GM21367 (cell line): ENCODE data around the gene RFK.

Source experiments
- ATAC-seq: cut with Tn5 transposase; IDR thresholded peaks from one replicate; pipeline ENCODE4 v1.9.1; 2021; ENCODE audit not compliant: unreplicated experiment

Gene RFK

DNA sequence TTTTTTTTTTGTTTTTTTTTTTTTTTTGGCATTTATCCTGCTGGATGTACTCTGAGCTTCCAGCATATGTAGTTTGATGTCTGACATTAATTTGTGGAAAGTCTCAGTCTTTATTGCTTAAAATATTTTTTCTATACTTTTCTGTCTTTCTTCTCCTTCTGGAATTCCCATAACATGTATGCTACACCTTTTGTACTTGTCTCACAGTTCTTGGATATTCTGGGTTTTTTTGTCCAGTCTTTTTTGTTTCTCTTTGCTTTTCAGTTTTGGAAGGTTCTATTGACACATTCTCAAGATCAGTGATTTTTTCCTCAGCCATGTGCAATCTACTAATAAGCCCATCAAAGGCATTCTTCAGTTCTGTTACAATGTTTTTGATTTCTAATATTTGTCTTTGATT lies 19.4 kb upstream of the RFK start:
- ATAC-seq: no peak

DNA sequence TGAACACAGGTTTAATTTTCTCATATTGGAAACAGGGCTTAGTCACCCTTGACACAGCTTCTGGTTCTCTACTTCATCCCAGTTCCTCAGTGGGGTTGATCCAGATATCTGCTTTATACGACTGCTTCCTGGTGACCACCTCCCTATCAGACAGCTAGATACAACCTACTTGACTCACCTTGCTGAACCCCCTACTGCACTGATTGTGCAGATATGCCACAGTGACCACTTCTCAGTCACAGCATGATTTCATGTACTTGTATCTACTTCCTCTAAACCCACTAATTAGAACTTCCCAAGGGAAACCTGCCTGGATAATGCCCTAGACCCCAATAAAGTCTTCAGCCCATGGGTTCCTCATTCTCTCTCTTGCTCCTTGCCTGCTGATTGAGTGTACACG lies 18.4 kb upstream of the RFK start:
- ATAC-seq: no peak

DNA sequence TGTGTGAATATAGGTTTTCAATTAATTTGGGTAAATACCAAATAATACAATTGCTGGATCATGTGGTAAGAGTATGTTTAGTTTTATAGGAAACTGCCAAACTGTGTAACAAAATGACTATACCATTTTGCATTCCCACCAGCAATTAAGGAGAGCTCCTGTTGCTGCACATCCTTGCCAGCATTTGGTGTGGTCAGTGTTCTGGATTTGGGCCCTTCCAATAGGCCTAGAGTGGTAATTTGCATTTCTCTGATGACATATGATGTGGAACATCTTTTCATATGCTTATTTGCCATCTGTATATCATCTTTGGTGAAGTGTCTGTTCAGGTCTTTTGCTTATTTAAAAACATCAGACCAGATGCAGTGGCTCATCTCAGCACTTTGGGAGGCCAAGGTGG lies 11.6 kb upstream of the RFK start:
- ATAC-seq: no peak

DNA sequence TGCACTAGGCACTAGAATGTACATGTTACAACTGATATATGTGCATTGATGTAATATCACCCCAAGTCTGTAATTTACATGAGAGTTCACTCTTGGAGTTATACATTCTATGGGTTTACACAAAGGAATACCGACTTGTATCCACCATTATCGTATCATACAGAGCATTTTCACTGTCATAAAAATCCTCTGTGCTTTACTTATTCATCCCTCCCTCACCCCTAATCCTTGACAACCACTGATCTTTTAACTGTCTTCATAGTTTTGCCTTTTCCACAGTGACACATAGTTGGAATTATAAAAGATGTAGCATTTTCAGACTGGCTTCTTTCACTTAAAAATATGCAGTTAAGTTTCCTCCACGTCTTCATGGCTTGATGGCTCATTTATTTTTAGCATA lies 11.1 kb upstream of the RFK start:
- no peak for ATAC-seq

DNA sequence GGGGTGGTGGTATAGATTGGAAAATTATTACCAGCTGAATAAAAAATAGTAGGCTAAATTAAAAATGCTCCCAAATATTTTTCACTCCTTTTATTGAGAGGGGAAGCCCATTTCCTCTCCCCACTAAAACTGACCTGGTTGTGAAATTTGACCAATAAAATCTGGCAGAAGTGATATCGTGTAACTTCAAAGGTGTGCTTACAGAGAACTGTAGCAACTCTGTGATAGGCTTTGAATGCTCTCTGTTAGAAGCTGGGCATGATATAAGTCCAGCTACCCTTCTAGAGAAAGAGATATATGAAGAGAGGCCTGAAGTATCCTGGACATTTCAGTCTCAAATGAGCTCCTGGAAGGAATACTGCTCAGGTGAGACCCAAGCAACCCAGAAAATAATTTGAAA lies 10.2 kb upstream of the RFK start:
- no peak for ATAC-seq

DNA sequence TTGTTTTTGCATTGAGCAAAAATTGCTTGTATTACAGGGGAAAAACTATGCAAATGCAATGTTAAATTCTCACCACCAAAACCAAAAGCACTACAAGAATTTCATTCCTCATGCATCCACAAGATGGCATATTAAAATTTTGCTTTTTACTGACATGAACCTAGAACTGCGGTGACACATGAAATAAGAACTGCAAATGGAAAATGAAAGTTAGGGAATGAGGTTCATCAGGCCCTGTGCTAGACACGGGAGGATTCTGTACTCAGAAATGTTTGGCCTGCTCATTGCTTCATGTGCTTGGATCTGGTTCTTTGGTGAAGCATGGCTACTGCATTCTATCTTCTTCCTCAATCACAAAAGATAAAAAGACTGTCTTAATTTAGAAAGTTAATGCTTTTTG lies 9.1 kb upstream of the RFK start:
- ATAC-seq: peak; percentile 88

DNA sequence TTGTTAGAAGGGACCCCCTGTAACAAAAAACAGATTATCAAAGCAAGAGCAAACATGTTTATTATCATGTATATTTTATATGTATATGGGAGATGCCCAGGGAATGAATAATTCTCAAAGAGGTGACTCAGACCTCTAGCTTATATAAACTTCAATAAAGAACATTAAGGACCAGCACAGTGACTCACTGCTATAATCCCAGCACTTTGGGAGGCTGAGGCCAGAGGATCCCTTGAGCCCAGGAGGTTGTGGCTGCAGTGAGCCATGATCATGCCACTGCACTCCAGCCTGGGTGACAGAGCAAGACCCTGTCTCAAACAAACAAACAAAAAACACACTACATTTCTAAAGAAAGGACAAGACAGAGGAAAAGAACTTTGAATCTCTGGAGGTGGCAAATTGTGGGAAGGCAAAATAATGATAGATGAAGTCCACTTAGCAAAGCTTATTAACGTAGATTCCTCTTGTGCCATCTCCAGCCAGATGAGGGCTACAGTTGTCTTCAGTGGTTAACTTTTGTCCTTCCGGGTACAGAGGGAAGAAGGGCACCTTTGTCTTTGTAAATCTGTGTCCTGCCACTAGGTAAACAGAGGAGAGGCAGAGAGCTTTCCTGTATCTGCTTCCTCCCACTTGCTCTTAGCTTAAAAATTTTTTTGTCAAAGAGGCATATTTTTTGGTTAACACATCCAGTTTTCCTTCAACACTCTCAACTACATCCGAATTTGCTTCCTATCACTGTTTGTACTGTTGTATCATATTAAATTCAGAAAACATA lies 7.5 kb upstream of the RFK start:
- no peak for ATAC-seq

DNA sequence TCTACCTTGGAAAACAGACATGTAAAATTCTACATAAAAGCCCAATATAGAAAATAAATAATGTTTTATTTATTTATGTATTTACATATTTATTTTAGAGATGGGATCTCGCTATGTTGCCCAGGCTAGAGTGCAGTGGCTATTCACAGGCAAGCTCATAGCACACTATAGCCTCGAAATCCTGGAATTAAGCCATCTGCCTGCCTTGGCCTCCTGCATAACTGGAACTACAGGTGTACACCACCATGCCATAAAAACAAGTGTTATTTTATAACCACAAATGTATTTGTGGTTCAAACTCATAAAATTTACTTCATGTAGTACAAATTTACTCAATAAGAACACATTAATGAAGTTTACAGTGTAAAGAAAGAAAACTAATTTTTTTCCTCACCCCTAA lies 7.0 kb upstream of the RFK start:
- no peak for ATAC-seq

DNA sequence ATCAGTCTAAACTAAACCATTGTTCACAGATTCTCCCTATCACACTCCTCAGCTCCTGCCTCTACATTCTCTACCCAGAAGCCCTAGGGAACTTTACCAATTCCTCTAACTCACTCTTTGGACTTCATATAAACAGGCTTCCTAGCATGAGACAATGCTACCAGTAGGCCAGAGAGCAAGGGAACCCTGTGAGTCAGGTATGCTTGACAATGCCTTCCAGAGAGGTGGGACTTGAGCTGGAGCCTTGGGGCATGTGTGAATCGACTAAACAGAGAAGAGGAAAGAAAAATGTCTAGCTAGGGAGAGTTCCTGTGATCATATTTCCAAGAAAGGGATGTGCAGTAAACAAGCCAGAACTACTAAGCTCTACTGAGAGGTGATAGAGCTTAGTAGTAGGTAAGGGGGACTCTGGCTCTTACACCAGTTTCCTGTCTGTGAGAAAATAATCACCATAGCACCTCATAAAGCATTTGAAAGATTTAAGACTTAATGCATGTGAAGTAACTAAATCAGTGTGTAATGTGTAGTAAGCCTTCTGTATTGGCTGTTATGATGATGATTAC lies 6.4 kb upstream of the RFK start:
- no peak for ATAC-seq

DNA sequence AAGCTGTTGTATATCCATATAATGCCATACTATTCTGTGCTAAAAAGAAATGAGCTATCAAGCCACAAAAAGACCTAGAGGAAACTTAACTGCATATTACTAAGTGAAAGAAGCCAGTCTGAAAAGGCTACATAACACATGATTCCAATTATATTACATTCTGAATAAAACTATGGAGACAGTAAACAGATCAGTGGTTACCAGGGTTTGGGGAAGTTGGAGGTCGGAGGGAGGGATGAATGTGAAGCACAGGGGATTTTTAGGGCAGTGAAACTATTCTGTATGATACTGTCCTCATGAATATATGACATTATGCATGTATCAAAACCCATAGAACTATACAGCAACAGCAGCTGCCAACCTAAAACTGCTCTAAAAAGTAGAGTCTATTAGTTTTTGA lies 5.6 kb upstream of the RFK start:
- ATAC-seq: no peak

DNA sequence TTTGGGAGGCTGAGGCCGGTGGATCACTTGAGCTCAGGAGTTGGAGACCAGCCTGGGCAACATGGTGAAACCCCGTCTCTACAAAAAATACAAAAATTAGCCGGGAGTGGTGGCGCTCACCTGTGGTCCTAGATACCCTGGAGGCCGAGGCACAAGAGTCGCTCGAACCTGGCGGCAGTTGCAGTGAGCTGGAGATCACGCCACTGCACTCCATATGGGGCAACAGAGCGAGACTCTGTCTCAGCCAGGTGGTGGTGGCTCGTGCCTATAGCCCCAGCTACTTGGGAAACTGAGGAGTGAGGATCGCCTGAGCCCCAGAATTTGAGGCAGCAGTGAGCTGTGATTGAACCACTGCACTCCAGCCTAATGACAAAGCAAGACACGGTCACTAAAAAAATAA lies 2.4 kb upstream of the RFK start:
- ATAC-seq: no peak

DNA sequence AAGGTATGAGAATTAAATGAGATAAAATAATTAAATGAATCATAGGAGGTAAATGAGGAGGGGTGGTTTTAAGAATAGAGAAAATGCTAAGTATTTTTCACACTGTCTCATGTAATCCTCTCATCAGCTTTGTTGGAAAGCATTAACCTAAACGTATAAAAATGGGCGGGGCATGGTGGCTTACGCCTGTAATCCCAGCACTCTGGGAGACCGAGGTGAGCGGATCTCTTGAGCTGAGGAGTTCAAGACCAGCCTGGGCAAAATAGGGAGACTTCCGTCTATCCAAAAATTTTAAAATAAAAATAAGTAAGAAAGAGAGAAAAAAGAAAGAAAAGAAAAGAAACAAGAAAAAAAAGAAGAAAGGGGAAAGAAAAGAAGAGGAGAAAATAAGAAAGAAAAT lies 1.9 kb upstream of the RFK start:
- ATAC-seq: no peak

DNA sequence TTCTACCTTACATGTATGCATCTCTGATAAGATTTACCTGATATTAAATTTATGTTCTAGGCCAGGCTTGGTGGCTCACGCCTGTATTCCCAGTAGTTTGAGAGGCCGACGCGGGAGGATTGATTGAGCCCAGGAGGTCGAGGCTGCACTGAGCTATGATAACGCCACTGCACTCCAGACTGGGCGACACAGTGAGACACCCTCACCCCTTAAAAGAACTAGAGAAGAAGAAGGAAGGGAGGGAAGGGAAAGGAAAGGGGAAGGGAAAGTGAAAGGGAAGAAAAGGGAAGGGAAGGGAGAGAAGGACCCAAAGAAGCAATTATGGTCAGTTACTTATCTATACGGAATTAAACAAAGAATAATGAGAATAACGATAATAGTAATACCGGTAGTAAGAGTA lies 1.2 kb upstream of the RFK start:
- no peak for ATAC-seq

DNA sequence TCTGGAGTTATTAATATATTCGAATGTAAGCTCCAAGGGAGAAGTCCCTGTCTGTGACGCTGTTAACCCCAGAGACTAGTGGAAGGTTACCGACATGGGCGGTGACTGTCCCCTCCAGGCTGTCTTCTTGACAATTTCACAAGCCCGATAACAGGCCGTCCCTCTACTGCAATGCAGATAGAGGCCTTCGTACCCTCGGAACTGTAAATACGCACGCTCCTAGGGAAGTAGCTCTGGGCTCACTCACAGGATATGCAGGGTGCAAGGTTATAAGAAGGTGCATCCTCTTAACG lies 680 bp upstream of the RFK start:
- peak; percentile 47 for ATAC-seq

DNA sequence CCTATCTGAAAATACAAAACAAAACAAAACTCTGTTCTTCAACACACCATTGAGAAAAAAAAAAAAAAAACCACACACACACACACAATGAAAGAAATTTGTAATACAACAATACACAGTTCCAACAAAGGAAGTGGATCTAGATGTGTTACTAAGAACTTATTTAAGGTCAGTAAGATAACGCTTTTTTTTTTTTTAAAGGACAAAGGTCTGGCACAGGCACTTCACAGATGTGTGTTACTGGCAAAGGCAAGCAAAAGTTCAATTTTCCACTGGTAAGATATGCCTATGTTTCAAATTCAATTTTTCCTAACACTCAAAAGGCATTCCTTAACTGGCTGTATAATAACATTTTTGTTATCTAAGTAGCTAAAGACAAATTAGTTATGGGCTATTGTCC lies 3.6 kb downstream of the RFK start:
- no peak for ATAC-seq

DNA sequence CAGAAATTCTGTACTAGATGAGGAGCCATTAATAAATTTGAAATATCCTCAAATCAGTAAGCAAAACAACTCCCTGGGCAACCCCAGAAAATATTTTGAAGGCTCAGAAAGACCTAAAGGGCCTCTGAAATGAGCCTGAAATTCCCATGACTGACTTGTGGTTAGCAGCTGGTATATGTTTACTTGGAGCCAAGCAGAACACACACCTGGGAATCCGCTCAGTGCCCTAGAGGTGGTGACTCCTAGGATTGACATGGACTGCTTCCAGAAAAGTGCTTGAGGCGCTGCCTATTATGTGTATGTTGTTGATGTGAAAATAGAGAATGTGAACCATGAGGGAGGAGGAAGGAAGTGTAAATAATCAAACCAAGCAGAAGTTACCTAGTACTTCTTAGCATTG lies 14.7 kb downstream of the RFK start:
- ATAC-seq: no peak

DNA sequence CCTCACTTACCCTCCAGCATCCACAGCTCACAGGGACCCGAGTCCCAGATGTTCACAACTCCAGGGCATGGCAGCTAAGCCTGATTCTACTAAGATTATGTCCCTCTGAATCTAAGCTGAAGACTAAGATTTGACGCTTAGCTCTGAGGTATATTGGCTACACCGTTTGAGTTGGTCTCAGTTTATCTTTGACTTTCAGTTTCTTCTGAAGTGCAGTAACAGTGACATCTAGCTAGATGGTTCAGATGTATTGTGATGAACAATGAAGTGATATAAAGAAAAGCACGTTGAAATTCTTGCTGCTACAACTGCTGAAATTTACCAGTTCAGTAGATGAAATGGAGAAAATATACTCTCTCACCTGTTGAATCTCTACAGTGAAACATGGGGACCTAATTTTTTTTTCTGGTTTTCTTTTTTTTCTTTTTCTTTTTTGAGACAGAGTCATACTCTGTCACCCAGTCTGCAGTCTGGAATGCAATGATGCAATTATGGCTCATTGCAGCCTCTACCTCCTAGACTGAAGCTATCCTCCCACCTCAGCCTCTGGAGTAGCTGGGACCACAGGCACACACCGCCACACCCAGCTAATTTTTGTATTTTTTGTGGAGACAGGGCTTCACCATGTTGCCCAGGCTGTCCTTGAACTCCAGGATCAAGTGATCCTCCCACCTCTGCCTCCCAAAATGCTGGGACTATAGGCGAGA lies 15.7 kb downstream of the RFK start:
- no peak for ATAC-seq

DNA sequence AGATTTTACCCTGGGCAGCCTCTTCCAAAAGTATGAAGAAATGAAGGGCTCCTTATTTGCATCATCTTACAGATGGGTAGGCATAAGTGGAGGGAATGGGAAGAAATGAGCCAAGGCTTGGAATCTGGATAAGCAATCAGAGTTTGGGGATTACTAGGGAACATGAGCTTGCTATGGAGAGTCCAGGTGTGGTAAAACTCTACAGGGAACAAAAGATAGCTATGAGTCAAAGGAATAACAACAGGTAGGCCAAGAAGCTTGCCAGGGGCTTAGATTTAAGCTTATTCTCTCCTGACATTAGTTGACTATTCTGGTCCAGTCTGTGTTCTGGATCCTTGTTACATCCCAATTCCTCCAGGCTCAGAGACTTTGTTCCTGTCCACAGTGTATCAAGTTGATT lies 16.4 kb downstream of the RFK start:
- ATAC-seq: no peak

DNA sequence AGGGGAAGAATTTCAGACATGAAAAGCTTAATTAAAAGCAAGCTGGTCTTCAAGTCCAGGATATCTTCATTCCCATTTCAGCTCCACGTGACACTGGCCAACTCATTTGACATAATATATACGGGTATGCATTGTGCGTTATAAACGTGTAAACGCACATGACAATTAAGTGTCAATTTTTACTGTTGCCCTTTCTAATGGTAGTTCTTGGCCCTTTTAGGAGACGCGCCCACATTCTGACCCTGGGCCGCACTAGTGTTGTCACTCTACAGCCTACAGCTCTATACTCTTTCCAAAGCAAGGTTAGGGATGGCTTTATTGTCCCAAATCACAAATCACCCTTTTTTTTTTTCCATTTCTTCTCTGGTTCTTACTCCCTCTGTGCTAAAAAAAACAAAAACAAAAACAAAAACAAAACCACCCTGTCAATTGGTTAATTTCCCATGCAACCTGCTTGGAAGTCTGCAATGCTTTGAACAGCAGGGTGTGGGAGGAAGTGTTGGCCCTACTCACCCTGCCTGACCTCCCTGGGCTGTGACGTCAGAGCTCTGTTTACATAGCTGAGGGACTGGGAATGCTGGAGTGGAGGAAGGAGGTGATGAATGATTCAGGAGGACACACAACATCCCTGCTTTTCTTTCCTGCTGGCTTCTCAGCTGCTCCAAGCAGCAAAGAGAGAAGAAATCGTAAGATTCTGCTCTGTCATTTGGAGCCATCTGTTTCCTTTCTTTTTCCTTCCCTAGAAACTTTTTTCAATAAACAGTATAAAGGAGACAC lies 19.3 kb downstream of the RFK start:
- ATAC-seq: no peak

DNA sequence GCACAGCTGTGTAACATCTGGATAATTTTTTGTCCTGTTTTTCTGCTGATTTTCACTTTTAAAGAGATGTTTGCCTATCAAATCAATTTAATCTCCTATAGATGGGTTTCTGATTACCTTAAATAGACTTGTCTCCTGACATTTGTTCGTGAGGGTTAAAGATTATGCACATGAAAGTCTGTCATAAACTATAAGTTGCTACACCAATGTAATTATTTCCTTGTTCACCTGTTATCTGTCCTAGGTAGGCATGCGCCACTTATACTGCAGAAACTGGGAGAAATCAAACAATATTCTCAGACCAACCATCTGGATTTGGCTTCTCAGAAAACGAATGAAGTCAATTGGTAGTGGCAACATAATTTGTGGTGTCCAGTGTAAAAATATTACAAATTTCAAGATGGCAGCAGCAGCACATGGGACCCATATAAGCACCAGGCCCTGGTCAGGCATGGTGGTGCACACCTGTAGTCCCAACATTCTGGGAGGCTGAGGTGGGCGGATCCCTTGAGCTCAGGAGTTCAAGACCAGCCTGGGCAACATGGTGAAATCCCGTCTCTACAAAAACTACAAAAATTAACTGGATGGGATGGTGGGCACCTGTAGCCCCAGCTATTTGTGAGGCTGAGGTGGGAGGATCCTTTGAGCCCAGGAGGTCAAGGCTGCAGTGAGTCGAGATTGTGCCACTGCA lies 20.3 kb downstream of the RFK start:
- ATAC-seq: no peak

DNA sequence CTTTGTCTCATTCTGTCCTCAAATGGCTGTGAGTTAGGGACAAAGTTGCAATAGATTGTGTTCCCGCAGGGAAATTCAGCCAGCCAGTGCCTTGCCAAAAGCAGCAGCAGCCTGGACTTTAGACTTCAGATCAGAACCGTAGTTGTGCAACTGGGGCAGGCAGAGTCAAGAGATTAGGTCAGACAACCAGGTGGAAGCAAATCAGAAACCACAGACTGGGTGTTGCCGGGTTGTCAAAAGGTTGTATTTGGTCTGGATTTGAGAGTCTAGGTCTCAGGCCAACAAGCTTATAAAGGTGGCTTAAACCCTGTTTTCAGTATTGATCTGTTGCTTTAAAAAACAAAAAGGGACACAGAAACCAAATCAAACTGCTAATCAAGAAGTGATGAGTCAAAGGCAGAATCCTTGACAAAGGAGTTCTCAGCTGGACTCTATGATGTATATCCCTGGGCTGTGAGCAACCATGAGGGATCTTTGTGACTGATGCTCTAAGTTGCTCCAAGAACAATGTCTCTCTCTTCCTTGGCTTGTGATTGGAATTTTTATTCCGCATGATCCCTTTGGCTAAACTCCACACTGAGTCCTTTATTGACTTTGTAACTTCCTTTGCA lies 20.9 kb downstream of the RFK start:
- ATAC-seq: no peak
